Cerebellar cortex (tissue), 1 donor: ENCODE results near the gene PRAMEF9.
"Not testable (repeated sequence)": the region's sequence is repeated elsewhere in the genome, so short reads cannot be mapped to it uniquely, and the experiment has no call there.

Source experiments
- DNase-seq: peaks from one replicate; pipeline ENCODE4 v3.0.0-alpha.2; 2015; ENCODE audit warnings: low spot score

The PRAMEF9 gene

GRCh38 chr1:13171548-13171947, at the start of gene PRAMEF9:
Gene PRAMEF9, plus strand, starts transcription at chr1:13171848. Its CDS starts 3,433 bp downstream, at chr1:13175281.
- not testable (repeated sequence) for DNase-seq

- DNase-seq = not testable (repeated sequence)
Observed at GRCh38 chr1:13155909-13156308, 15.7 kb upstream of the PRAMEF9 start, which contains the start of gene PRAMEF26. Gene PRAMEF26, minus strand, starts transcription at chr1:13156009. Its CDS starts 2,914 bp downstream, at chr1:13153095.

DNA sequence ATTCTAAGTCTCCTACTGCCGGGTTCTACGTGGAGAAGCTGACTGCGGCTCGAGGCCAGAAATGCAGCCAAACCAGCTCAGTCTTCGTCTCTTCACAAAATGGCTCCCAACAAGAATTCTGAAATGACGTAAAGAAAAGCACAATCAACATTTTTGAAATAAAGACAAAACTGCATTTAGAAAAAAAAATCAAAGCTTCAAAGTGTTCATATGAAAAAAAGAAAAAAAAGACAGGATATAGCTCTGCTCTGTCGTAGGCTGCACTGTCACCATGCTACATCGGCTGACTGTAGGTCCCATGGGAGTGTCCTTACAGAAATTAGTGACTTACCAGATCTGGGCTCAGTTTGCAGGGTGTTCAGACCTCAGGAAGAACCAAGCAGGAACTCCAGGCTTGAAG, 6.1 kb upstream of the PRAMEF9 start, which contains the start of gene HNRNPCL4:
TSS of gene HNRNPCL4 (minus strand) at position 101 of the 400 bp plus-strand sequence. CDS start 164 bp downstream, outside the sequence.
- DNase-seq = not testable (repeated sequence)

- DNase-seq = not testable (repeated sequence)
Observed at GRCh38 chr1:13201309-13201708, 29.7 kb downstream of the PRAMEF9 start, which contains the start of gene PRAMEF13. Gene PRAMEF13, minus strand, starts transcription at chr1:13201409. Its CDS starts 1,820 bp downstream, at chr1:13199589.

DNA sequence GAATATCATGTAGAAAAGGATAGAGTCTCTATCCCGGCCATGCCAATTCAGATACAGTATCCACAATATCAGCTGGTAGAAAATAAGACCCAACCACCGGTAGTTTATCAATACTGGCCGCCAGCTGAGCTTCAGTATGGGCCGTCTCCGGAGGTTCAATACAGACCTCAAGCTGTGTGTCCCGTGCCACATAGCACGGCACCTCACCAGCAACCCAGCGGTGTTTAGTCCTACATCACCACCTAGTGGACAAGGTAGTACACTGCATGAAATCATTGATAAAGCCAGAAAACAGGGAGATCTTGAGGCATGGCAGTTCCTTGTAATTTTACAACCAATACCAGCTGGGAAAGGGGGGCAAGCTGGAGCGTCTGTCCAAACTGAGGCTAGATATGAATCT, 37.1 kb downstream of the PRAMEF9 start:
- DNase-seq = not testable (repeated sequence)

DNA sequence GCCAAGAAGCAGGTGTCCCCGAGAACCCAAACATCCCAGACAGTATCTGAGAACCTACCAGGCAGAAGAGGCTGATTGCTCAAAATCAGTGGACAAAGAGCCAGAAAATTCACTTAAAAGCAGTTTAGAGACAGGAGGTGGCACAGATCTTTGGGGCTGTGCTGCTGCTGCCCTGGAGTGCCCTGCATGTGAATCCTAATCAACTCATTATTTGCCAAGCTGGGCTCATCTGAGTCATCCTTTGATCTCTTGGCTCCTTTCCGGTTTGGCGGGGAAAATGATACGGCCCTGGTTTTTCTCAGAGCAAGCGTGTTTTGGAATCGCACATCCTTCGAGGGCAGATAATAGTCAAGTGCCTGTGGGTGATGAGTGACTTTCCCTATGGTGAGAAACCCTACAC, 45.0 kb downstream of the PRAMEF9 start:
- not testable (repeated sequence) for DNase-seq

- DNase-seq = not testable (repeated sequence)
Observed at GRCh38 chr1:13219203-13219602, 47.6 kb downstream of the PRAMEF9 start.

- DNase-seq = not testable (repeated sequence)
Observed at GRCh38 chr1:13222788-13223187, 51.1 kb downstream of the PRAMEF9 start.

- DNase-seq = no peak
Observed at GRCh38 chr1:13224480-13225060, 52.9 kb downstream of the PRAMEF9 start.

GRCh38 chr1:13225675-13226204, 54.1 kb downstream of the PRAMEF9 start, which contains the start of gene PRAMEF18:
Gene PRAMEF18, minus strand, starts transcription at chr1:13226154. Its CDS starts 48 bp downstream, at chr1:13226106.
- not testable (repeated sequence) for DNase-seq

DNA sequence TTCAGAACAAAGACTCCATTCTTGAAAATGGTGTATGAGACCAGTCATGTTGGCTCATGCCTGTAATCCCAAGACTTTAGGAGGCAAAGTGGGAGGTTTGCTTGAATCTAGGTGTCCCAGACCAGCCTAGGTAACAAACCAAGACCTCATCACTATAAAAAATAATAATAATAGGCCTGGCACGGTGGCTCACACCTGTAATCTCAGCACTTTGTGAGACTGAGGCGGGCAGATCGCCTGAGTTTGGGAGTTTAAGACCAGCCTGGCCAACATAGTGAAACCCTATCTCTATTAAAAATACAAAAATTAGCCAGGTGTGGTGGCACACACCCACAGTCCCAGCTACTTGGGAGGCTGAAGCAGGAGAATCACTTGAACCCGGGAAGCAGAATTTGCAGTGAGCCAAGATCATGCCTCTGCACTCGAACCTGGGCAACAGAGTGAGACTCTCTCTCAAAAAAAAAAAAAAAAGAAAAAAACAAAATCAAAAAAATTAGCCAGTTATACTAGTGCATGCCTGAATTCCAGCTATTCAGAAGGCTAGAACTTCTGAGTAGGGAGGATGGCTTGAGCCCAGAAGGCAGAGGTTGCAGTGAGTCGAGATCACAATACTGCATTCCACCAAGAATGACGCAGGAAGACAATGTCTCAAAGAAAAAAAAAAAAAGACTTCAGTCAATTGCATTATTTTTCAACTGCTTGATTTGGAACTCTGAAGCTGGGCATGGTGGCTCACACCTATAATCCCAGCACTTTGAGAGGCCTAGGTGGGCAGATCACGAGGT, 55.8 kb downstream of the PRAMEF9 start:
- DNase-seq = not testable (repeated sequence)

- DNase-seq = peak; percentile 13
Observed at GRCh38 chr1:13228343-13228781, 56.7 kb downstream of the PRAMEF9 start.
